ENCODE measurements around the gene TCHHL1.
A peak's percentile ranks its signal among the peaks of the same experiment; 100 is the strongest.
"Not testable (repeated sequence)": the region's sequence is repeated elsewhere in the genome, so short reads cannot be mapped to it uniquely, and the experiment has no call there.

The TCHHL1 gene

DNA sequence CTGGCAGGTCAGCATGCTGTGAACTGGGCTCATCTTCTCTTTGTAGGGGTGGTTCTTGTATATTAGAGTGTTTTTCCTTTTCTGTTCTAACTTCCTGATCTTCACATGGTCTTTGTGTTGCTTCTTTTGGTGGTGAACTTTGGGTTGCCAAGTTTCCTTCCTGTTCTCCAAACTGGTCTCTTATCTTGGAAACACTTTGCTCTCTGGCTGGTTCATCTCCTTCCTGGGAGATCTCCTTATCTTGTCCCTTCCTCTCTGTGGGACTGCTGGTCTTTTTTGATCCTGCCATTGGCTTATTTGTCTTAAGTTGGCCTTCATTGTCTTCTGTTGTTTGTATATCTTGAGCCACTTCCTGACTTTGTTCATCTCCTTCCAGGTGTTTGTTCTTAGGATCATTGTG, 2.1 kb downstream of the TCHHL1 start:
- peaks cover 5% of the 10 kb centered on the region for H3K27me3 ChIP-seq (ENCODE audit: insufficient read depth, insufficient read length)
- H3K4me3 ChIP-seq (ENCODE audit: insufficient read length, low read depth): no peak overlapping the region
- H3K9ac ChIP-seq (ENCODE audit: insufficient read length, low read depth): no peak overlapping the region
- no peak for DNase-seq (ENCODE audit: low read depth, low spot score)
- H3K36me3 ChIP-seq (ENCODE audit: insufficient read depth, insufficient read length, low read length): no peaks in the 10 kb centered on the region
- H3K9me3 ChIP-seq (ENCODE audit: insufficient read depth, low read length): no peaks in the 10 kb centered on the region
- no peak for TF ChIP-seq SUZ12 (IDR thresholded peaks at IDR 0.05; ENCODE audit: extremely low read depth, insufficient read depth, insufficient read length)
- no peak for TF ChIP-seq YY1 (IDR thresholded peaks at IDR 0.05; ENCODE audit: insufficient read depth, insufficient read length)
- no peaks in the 10 kb centered on the region for H3K4me1 ChIP-seq (ENCODE audit: insufficient read depth, insufficient read length)

- Histone ChIP-seq H3K9ac (ENCODE audit: insufficient read length, low read depth) (no peak overlapping the region), H3K36me3 (ENCODE audit: insufficient read depth, insufficient read length, low read length) (no peaks in the 10 kb centered on the region), H3K27me3 (ENCODE audit: insufficient read depth, insufficient read length) (peaks cover 5% of the 10 kb centered on the region), H3K4me3 (ENCODE audit: insufficient read length, low read depth) (no peak overlapping the region), H3K9me3 (ENCODE audit: insufficient read depth, low read length) (0 out of 2 replicates have a peak, but pooled peaks cover under 1% of the 10 kb centered on the region), H3K4me1 (ENCODE audit: insufficient read depth, insufficient read length) (no peaks in the 10 kb centered on the region)
- TF ChIP-seq YY1 (IDR thresholded peaks at IDR 0.05; ENCODE audit: insufficient read depth, insufficient read length) (no peak), SUZ12 (IDR thresholded peaks at IDR 0.05; ENCODE audit: extremely low read depth, insufficient read depth, insufficient read length) (no peak), ZNF274 (IDR thresholded peaks at IDR 0.05; ENCODE audit: low read depth, low read length) (no peak)
- DNase-seq (ENCODE audit: low read depth, low spot score): no peak
These were observed 4.0 kb downstream of the TCHHL1 start for GRCh38 chr1:152084853-152085252.

GRCh38 chr1:152081026-152081425, 7.8 kb downstream of the TCHHL1 start:
- H3K9me3 ChIP-seq (ENCODE audit: insufficient read depth, low read length): peaks cover 14% of the 10 kb centered on the region; the same call in 1 of the 2 replicates
- not testable (repeated sequence) for H3K27me3 ChIP-seq (ENCODE audit: insufficient read depth, insufficient read length); H3K4me3 ChIP-seq (ENCODE audit: insufficient read length, low read depth); DNase-seq (ENCODE audit: low read depth, low spot score); H3K4me1 ChIP-seq (ENCODE audit: insufficient read depth, insufficient read length); H3K9ac ChIP-seq (ENCODE audit: insufficient read length, low read depth); H3K36me3 ChIP-seq (ENCODE audit: insufficient read depth, insufficient read length, low read length)

GRCh38 chr1:152080494-152080893, 8.4 kb downstream of the TCHHL1 start:
- not testable (repeated sequence) for H3K9ac ChIP-seq (ENCODE audit: insufficient read length, low read depth); H3K27me3 ChIP-seq (ENCODE audit: insufficient read depth, insufficient read length); H3K36me3 ChIP-seq (ENCODE audit: insufficient read depth, insufficient read length, low read length); H3K4me3 ChIP-seq (ENCODE audit: insufficient read length, low read depth); DNase-seq (ENCODE audit: low read depth, low spot score); H3K4me1 ChIP-seq (ENCODE audit: insufficient read depth, insufficient read length)
- H3K9me3 ChIP-seq (ENCODE audit: insufficient read depth, low read length): peaks cover 14% of the 10 kb centered on the region; the same call in 1 of the 2 replicates

DNA sequence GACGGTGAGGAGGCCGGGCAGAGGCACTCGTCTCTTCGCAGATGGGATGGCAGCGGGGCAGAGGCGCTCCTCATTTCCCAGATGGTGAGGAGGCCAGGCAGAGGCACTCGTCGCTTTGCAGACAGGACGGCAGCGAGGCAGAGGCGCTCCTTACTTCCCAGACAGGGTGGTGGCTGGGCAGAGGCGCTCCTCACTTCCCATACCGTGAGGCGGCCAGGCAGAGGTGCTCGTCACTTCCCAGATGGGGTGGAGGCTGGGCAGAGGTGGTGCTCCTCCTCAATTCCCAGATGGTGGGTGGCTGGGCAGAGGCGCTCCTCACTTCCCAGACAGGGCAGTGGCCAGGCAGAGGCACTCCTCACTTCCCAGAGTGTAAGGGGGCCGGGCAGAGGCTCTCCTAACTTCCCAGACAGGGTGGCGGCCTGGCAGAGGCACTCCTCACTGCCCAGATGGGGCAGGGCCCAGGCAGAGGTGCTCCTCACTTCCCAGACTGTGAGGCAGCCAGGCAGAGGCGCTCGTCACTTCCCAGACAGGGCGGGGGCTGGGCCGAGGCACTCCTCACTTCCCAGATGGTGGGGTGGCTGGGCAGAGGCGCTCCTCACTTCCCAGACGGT, 9.9 kb downstream of the TCHHL1 start:
- no peak for TF ChIP-seq ZNF274 (IDR thresholded peaks at IDR 0.05; ENCODE audit: low read depth, low read length)
- TF ChIP-seq YY1 (IDR thresholded peaks at IDR 0.05; ENCODE audit: insufficient read depth, insufficient read length): no peak
- no peak for TF ChIP-seq SUZ12 (IDR thresholded peaks at IDR 0.05; ENCODE audit: extremely low read depth, insufficient read depth, insufficient read length)
- H3K36me3 ChIP-seq (ENCODE audit: insufficient read depth, insufficient read length, low read length): no peaks in the 10 kb centered on the region
- no peak for DNase-seq (ENCODE audit: low read depth, low spot score)

DNA sequence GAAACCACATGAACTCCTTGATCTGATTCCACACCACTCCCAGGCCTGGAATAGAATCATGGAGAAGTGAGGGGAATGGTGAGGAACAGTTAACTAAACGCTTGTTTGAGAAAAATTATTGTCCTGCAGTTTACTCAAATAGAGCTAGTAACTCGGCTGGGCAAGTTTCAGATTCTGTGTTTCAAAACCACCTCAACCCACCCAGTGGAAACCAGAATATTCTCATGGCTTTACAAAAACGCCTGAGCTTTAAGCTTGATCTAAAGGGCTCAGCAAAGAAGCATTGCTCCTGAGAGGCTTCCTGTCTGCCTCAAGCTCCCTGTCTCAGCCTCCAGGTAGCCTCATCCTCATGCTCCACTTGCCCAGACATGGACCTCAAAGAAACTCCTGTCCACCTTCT, 16.6 kb downstream of the TCHHL1 start:
- no peaks in the 10 kb centered on the region for H3K27me3 ChIP-seq (ENCODE audit: insufficient read depth, insufficient read length)
- TF ChIP-seq YY1 (IDR thresholded peaks at IDR 0.05; ENCODE audit: insufficient read depth, insufficient read length): no peak
- TF ChIP-seq ZNF274 (IDR thresholded peaks at IDR 0.05; ENCODE audit: low read depth, low read length): no peak
- no peak for TF ChIP-seq SUZ12 (IDR thresholded peaks at IDR 0.05; ENCODE audit: extremely low read depth, insufficient read depth, insufficient read length)
- no peak for DNase-seq (ENCODE audit: low read depth, low spot score)
- no peaks in the 10 kb centered on the region for H3K9me3 ChIP-seq (ENCODE audit: insufficient read depth, low read length)
- no peaks in the 10 kb centered on the region for H3K4me1 ChIP-seq (ENCODE audit: insufficient read depth, insufficient read length)
- no peak overlapping the region for H3K9ac ChIP-seq (ENCODE audit: insufficient read length, low read depth)
- H3K4me3 ChIP-seq (ENCODE audit: insufficient read length, low read depth): no peak overlapping the region
- H3K36me3 ChIP-seq (ENCODE audit: insufficient read depth, insufficient read length, low read length): no peaks in the 10 kb centered on the region

More for the DNA sequence above, 9.9 kb downstream of the TCHHL1 start:
- no peak overlapping the region for H3K9ac ChIP-seq (ENCODE audit: insufficient read length, low read depth)
- no peak overlapping the region for H3K4me3 ChIP-seq (ENCODE audit: insufficient read length, low read depth)
- H3K27me3 ChIP-seq (ENCODE audit: insufficient read depth, insufficient read length): no peaks in the 10 kb centered on the region
- no peaks in the 10 kb centered on the region for H3K4me1 ChIP-seq (ENCODE audit: insufficient read depth, insufficient read length)
- H3K9me3 ChIP-seq (ENCODE audit: insufficient read depth, low read length): peaks cover 14% of the 10 kb centered on the region; the same call in 1 of the 2 replicates

- H3K9ac ChIP-seq (ENCODE audit: insufficient read length, low read depth): no peak overlapping the region
- H3K9me3 ChIP-seq (ENCODE audit: insufficient read depth, low read length): no peaks in the 10 kb centered on the region
- H3K4me1 ChIP-seq (ENCODE audit: insufficient read depth, insufficient read length): no peaks in the 10 kb centered on the region
- no peak overlapping the region for H3K4me3 ChIP-seq (ENCODE audit: insufficient read length, low read depth)
- H3K36me3 ChIP-seq (ENCODE audit: insufficient read depth, insufficient read length, low read length): no peaks in the 10 kb centered on the region
- no peak for TF ChIP-seq ZNF274 (IDR thresholded peaks at IDR 0.05; ENCODE audit: low read depth, low read length)
- no peak for TF ChIP-seq SUZ12 (IDR thresholded peaks at IDR 0.05; ENCODE audit: extremely low read depth, insufficient read depth, insufficient read length)
- no peak for TF ChIP-seq YY1 (IDR thresholded peaks at IDR 0.05; ENCODE audit: insufficient read depth, insufficient read length)
- no peaks in the 10 kb centered on the region for H3K27me3 ChIP-seq (ENCODE audit: insufficient read depth, insufficient read length)
- no peak for DNase-seq (ENCODE audit: low read depth, low spot score)
These were observed 17.7 kb downstream of the TCHHL1 start for GRCh38 chr1:152071123-152071522.

DNA sequence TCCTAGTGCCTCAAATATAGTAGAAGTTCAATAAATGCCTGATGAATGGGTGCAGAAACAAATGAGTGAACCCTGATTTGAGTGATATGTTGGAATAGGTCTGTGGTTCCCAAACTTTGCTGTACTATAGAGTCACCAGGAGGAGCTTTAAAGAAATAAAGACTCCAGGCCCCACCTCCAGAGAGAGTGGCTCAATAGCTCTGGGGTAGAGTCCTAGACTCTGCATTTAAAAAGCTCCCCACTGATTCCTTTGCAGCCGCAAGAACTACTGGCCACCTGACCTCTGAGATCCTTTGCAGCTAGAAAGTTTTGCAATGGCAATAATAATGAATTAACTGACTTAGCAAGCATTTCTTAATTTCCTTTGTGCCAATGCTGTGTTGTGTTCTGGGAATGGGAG, 20.9 kb downstream of the TCHHL1 start:
- peak; percentile 44 for DNase-seq (ENCODE audit: low read depth, low spot score)
- Histone ChIP-seq H3K4me1 (ENCODE audit: insufficient read depth, insufficient read length) (no peaks in the 10 kb centered on the region), H3K36me3 (ENCODE audit: insufficient read depth, insufficient read length, low read length) (no peaks in the 10 kb centered on the region), H3K9me3 (ENCODE audit: insufficient read depth, low read length) (no peaks in the 10 kb centered on the region), H3K9ac (ENCODE audit: insufficient read length, low read depth) (no peak overlapping the region), H3K4me3 (ENCODE audit: insufficient read length, low read depth) (no peak overlapping the region), H3K27me3 (ENCODE audit: insufficient read depth, insufficient read length) (no peaks in the 10 kb centered on the region)
- TF ChIP-seq ZNF274 (IDR thresholded peaks at IDR 0.05; ENCODE audit: low read depth, low read length): no peak
- TF ChIP-seq YY1 (IDR thresholded peaks at IDR 0.05; ENCODE audit: insufficient read depth, insufficient read length): no peak
- no peak for TF ChIP-seq SUZ12 (IDR thresholded peaks at IDR 0.05; ENCODE audit: extremely low read depth, insufficient read depth, insufficient read length)

Measured in NT2/D1 (cell line).